Measurements from ENCODE around the gene MRLN. TPM values are rescaled to one million over a fixed set of nuclear protein-coding genes. Genes with fewer than 3 reads are reported as not detected.

Gene MRLN
- total RNA-seq, result not detected

- H3K9me3 ChIP-seq, result no peaks in the 10 kb centered on the region
- no peaks in the 10 kb centered on the region for H3K27me3 ChIP-seq (replicated peaks; ENCODE audit: insufficient read depth)
- DNase-seq (ENCODE audit: low spot score) (no peak), ATAC-seq (ENCODE audit: insufficient number of reproducible peaks, low FRiP score, low read depth) (no peak)
- H3K36me3 ChIP-seq, result no peaks in the 10 kb centered on the region
- peaks cover 0 to 2% of the 10 kb centered on the region in 2 donors for H3K4me1 ChIP-seq (ENCODE audit: control insufficient read depth in 1 of 2, low read depth in 2 of 2)
- H3K27ac ChIP-seq, result no peak within 1 kb of the TSS
- TF ChIP-seq CTCF (IDR thresholded peaks at IDR 0.05), result no peak
- H3K4me3 ChIP-seq, result no peak within 1 kb of the TSS
Measured at GRCh38 chr10:59753267-59753666, at the start of gene MRLN. Gene MRLN, minus strand, starts transcription at chr10:59753455.

DNA sequence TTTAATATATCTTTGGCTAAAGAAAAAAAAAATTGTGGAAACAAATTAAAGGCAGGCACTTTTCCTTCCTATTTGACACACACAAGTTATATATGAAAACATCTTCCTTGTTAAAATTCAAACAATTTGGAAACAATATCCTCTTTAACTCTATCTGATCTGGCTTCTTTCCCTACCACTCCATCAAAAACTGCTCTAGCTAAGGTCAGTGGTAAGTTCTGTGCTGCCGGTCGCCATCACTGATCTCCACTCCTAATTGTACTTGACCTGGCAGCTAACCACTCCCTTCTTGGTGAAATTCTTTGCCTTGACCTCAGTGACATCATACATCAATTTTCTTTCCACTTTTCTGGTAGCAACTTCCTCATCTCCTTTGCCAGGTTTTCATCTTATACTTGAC lies 47.9 kb upstream of the MRLN start:
- peaks cover 34% of the 10 kb centered on the region for H3K36me3 ChIP-seq
- no peak for DNase-seq (ENCODE audit: low spot score)
- H3K4me3 ChIP-seq, result no peak overlapping the region
- no peak overlapping the region for H3K27ac ChIP-seq
- ATAC-seq (ENCODE audit: insufficient number of reproducible peaks, low FRiP score, low read depth), result no peak
- H3K27me3 ChIP-seq (replicated peaks; ENCODE audit: insufficient read depth), result no peaks in the 10 kb centered on the region
- no peak for TF ChIP-seq CTCF (IDR thresholded peaks at IDR 0.05)
- no peaks in the 10 kb centered on the region for H3K9me3 ChIP-seq
- peaks cover 0 to 13% of the 10 kb centered on the region in 2 donors for H3K4me1 ChIP-seq (ENCODE audit: control insufficient read depth in 1 of 2, low read depth in 2 of 2)

DNA sequence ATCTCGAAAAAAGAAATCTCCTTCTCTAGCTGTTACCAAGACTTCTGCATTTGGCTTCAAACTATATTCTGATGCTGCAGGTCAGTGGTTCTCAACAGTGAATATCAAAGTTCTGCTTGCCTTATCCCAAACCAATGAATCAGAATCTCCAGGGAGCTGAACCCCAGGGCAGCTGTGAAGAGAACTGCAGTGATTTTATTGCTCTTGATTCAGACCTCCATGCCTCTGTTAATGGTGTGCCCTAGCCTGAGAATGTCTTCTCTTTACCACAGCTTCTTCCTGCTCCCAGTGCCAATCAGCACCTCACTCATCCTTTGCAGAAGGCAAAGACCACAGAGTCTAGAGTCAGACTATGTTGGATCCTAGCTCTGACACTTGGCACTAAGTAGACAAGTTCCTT lies 46.2 kb upstream of the MRLN start:
- DNase-seq (ENCODE audit: low spot score) (no peak), ATAC-seq (ENCODE audit: insufficient number of reproducible peaks, low FRiP score, low read depth) (no peak)
- TF ChIP-seq CTCF (IDR thresholded peaks at IDR 0.05), result no peak
- peaks cover 0 to 13% of the 10 kb centered on the region in 2 donors for H3K4me1 ChIP-seq (ENCODE audit: control insufficient read depth in 1 of 2, low read depth in 2 of 2)
- no peak overlapping the region for H3K27ac ChIP-seq
- H3K4me3 ChIP-seq, result no peak overlapping the region
- H3K36me3 ChIP-seq, result peaks cover 19% of the 10 kb centered on the region
- H3K9me3 ChIP-seq, result no peaks in the 10 kb centered on the region
- no peaks in the 10 kb centered on the region for H3K27me3 ChIP-seq (replicated peaks; ENCODE audit: insufficient read depth)

DNA sequence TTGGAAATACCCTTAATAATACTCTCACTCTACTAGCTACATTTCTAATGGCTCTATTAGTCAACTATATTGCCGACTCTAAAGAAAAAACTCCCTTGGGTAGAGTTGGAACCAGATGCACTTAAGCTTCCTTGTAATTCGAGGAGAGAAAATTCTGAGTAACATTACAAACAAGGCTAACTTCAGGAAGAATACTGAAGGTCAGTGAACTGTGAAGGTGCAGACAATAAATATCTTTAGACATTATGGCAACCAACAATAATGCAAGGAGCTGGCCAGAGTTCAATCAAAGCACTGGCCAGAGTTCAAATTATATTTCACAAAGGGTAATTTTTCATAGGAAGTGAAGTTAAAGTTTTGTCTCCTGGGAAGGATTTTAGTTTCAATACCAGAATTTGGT lies 40.7 kb upstream of the MRLN start:
- no peaks in the 10 kb centered on the region for H3K27me3 ChIP-seq (replicated peaks; ENCODE audit: insufficient read depth)
- no peaks in the 10 kb centered on the region for H3K9me3 ChIP-seq
- H3K36me3 ChIP-seq, result peaks cover 29% of the 10 kb centered on the region
- ATAC-seq (ENCODE audit: insufficient number of reproducible peaks, low FRiP score, low read depth), result no peak
- H3K27ac ChIP-seq, result no peak overlapping the region
- H3K4me1 ChIP-seq (ENCODE audit: control insufficient read depth in 1 of 2, low read depth in 2 of 2), result peaks cover 0 to 6% of the 10 kb centered on the region in 2 donors
- H3K4me3 ChIP-seq, result no peak overlapping the region
- no peak for DNase-seq (ENCODE audit: low spot score)
- no peak for TF ChIP-seq CTCF (IDR thresholded peaks at IDR 0.05)

DNA sequence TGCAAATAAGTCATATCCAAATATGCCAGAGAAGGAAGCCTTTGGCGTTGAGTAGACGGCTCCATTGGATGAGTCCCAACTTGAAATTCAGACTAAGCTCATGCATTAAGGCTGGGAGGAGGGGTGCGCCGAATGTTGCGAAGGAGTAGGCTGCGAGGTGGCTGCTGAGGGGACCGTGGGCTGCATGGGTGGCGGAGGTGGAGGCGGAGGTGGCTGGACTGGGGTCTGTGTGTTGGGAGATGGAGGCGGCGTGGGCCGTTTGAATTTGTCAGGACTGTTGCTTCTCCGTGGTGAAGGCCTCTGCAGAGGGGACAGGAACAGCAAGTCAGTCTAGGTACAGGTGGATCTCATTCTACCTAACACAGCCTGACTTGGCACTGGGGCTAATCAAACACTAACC lies 39.6 kb upstream of the MRLN start:
- no peaks in the 10 kb centered on the region for H3K27me3 ChIP-seq (replicated peaks; ENCODE audit: insufficient read depth)
- no peak for TF ChIP-seq CTCF (IDR thresholded peaks at IDR 0.05)
- H3K4me1 ChIP-seq (ENCODE audit: control insufficient read depth in 1 of 2, low read depth in 2 of 2), result peaks cover 0 to 6% of the 10 kb centered on the region in 2 donors
- H3K4me3 ChIP-seq, result no peak overlapping the region
- H3K27ac ChIP-seq, result no peak overlapping the region
- DNase-seq (ENCODE audit: low spot score), result no peak
- ATAC-seq (ENCODE audit: insufficient number of reproducible peaks, low FRiP score, low read depth), result no peak
- peaks cover 36% of the 10 kb centered on the region for H3K36me3 ChIP-seq
- no peaks in the 10 kb centered on the region for H3K9me3 ChIP-seq
